Superior temporal gyrus (tissue), 1 donor: Measurements from ENCODE around the gene SLC25A29.

Source experiments
- DNase-seq: peaks from one replicate; pipeline ENCODE4 v3.0.0-alpha.2; 2016; ENCODE audit errors: extremely low spot score

SLC25A29 gene

DNA sequence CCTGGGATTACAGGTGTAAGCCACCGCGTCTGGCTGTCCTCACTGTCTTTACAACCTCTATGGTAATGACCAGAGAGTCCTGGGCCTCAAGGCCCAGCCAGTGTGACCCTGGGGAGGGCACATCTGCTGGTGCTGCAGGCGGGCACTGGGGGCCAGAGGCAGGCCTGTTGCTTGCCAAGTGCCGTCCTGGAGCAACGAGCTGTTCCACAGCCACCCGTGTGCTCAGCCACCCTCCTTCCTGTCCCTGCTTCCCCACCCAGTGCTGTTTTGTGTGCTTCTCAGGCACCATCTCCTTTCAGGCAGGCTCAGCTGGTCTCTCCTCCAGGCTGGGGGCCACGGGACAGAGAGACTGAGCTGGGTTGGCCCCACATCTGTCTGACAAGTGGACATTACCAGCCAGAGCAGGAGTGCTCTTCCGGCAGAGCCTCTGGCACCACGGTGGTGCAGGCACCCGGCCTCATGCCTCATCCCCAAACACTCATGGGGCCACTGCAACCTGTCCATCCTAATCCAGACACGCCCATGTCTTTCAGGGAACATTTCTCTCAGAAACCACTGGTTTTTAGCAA, 25.9 kb upstream of the SLC25A29 start:
- DNase-seq: no peak

- no peak for DNase-seq
Observed at GRCh38 chr14:100330388-100330931, 24.2 kb upstream of the SLC25A29 start.

DNA sequence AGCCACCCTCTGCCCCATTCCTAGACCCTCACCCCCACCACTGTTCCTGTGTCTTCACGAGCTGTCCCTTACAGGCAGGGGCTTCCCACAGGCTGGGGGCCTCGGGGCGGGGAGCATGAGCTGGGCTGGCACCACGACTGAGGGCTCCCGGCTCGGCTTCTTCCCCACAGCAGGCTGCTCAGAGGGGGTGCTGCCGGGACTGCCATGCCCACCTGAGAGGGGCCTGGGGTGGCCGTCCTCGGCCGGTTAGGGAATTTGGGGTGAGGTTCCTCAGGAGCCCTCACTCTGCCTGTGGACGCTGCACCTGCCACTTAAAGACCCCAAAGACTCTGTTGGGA, 23.7 kb upstream of the SLC25A29 start:
- DNase-seq: no peak

DNA sequence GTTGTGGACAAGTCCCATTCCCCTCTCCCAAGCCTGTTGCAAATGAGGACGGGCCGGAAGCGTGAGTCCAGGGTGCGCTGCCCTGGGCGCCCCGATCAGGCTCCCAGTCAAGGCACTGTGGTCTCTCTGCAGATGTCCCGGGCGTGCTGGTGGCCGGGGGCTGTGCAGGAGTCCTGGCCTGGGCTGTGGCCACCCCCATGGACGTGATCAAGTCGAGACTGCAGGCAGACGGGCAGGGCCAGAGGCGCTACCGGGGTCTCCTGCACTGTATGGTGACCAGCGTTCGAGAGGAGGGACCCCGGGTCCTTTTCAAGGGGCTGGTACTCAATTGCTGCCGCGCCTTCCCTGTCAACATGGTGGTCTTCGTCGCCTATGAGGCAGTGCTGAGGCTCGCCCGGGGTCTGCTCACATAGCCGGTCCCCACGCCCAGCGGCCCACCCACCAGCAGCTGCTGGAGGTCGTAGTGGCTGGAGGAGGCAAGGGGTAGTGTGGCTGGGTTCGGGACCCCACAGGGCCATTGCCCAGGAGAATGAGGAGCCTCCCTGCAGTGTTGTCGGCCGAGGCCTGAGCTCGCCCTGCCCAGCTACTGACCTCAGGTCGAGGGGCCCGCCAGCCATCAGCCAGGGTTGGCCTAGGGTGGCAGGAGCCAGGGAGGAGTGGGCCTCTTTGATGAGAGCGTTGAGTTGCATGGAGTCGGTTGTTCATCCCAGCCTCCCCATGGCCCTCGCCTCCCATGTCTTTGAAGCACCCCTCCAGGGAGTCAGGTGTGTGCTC, 23.2 kb upstream of the SLC25A29 start:
- DNase-seq: no peak

DNA sequence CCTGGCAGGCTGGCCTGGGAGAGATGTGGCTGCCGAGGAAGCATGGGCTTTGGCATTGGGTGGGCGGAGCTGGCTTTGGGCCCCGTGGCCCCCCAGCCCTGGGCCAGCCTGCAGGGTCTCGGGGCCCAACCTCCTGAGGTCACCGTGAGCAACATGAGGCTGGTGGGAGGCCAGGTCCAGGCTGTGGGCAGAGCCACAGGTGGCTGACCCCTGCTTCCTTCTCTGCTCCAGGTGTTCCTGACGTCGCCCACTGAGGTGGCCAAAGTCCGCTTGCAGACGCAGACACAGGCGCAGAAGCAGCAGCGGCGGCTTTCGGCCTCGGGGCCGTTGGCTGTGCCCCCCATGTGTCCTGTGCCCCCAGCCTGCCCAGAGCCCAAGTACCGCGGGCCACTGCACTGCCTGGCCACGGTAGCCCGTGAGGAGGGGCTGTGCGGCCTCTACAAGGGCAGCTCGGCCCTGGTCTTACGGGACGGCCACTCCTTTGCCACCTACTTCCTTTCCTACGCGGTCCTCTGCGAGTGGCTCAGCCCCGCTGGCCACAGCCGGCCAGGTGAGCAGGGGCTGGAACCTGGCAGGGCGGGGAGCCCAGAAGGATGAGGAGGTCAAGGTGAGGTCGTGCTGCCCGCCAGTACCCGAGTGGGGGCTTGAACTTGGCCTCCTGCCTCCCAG, 22.4 kb upstream of the SLC25A29 start:
- no peak for DNase-seq

DNA sequence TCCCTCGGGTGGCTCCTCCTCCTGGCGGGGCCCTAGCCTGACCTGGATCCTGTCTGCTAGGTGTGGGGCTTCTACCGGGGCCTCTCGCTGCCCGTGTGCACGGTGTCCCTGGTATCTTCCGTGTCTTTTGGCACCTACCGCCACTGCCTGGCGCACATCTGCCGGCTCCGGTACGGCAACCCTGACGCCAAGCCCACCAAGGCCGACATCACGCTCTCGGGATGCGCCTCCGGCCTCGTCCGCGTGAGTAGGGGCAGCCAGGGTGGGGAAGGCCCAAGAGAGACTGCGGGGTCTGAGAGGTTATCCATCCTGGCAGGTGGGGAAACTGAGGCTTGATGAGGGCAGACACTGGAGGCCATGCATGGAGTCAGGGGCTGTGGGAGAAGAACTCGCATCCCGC, 20.9 kb upstream of the SLC25A29 start:
- no peak for DNase-seq

DNA sequence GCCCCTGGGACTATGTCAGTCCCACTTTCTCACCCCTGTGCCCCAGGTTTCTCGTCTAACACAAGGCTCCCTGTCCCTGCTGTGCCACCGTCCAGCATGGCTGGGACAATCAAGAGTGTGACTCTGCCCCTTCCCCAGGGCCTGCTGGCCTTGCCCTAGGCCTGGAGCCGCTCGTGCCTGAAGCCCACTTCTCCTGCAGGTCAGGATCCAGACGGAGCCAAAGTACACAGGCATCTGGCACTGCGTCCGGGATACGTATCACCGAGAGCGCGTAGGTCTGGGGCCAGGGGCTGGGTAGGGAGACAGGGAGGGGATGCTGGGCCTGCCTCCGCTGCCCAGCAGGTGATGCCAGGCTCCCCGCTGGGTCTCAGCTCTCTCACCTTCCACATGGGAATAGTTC, 19.7 kb upstream of the SLC25A29 start:
- no peak for DNase-seq

DNA sequence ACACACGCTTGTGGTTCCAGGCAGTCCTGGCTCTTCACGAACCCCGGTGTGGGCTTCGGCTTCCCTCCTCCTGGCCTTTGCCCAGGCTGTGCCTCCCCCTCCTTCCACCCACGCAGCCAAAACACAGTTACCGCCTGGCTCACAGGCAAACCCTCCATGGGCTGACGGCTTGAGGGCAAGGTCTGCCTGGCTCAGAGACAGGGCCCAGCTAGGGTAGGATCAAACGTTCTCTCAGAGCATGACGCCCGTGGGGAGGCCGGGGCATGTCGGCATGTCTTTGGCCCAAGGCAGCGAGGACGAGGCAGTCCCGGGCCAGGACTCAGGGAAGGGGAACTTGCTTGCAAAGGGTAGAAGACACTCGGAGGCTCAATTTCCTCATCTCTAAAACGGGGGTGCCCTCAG, 19.0 kb upstream of the SLC25A29 start:
- no peak for DNase-seq

GRCh38 chr14:100323942-100324307, 17.7 kb upstream of the SLC25A29 start:
- DNase-seq: no peak

- no peak for DNase-seq
Observed at GRCh38 chr14:100323121-100323941, 17.1 kb upstream of the SLC25A29 start, which contains the start of gene SLC25A47. SLC25A47 (plus strand) TSS chr14:100323339; CDS start chr14:100323415, 76 bp downstream.

- DNase-seq: no peak
Observed at GRCh38 chr14:100322138-100322957, 16.1 kb upstream of the SLC25A29 start.

DNA sequence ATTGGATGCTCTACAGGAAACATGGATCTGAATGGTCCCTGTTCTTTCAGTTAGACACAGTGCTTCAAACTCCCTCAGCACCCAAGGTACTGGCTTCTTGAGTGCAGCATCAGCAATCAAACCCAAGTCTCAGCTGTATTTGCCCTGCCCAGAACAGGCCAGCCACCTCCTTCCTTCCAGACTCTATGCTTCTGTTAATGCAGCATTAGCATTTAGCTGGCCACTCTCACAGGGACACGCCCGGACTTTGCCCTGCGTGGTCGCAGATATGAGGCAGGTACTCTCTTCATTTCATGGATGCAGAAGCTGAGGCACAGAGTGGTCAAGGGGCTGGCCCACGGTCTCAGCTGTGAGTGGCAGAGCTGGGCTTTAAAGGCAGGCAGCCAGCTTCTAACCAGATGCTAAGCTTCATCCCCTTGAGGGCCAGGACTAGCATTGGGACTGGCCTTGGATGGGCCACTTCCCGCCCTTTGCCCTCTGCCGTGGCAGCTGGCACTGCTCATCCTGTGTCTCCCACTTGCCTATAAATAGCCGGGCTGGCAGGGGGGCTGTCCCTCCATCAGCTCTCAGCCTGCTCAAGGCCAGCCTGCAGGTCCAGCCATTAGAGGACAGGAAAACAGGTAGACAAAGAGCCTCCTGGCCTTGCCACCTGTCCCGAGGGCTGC, 15.4 kb upstream of the SLC25A29 start:
- DNase-seq: no peak

GRCh38 chr14:100320157-100320856, 14.1 kb upstream of the SLC25A29 start:
- DNase-seq: no peak

DNA sequence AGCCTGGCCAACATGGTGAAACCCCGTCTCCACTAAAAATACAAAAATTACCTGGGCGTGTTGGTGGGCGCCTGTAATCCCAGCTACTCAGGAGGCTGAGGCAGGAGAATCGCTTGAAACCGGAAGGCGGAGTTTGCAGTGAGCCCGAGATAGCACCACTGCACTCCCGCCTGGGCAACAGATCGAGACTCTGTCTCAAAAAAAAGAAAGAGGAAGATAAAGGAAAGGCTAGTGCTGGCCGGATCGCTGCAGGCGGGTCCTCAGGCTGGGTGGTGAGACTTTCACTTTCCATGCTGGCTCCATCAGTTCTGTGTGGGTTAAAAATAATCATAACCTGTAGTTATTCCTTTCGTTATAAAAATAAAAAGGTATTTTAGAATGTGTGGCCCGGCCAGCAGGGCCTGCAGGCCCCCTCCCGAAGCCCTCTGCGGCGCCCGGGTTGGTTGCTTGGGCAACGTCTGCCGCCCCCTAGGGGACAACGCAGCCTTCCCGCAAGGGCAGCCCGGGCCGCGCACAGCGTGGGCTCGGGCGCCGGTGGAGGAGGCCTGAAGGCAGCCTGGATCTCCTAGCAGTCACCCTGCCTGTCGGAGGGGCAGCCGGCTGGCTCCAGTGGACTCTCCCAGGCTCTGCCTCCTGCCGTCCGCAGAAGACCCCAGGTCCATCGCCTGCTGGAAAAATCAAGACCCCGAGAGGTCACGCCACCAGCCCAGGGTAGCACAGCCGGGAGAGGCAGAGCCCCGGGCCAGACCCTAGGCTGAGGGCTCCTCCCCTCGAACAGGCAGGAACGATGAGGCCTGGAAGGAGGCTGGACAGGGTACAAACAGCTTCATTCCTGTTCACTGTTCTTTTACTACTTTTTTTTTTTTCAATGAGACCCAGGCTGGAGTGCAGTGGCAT, 11.9 kb upstream of the SLC25A29 start:
- DNase-seq: peak; percentile 42

- no peak for DNase-seq
Observed at GRCh38 chr14:100317389-100317788, 11.1 kb upstream of the SLC25A29 start.

DNA sequence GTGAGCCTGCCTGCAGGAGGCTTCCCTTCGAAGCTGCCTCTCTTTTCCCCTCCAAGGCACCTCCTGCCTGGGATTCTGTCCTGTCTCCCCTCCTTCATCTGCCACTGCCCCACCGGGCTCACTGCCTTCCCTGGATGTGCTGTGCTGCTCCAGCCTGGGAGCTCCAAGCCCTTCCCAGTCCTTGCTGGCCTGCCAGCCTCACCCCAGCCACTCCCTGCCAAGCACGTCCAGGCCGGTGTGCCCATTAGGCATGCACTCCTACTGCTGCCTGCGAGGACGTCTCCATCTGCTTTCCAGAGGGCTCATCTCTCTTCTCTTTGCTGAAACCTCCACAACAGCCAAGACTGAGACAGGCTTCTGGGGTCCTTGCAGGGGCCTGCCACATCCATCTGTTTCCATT, 8.5 kb upstream of the SLC25A29 start:
- no peak for DNase-seq

DNA sequence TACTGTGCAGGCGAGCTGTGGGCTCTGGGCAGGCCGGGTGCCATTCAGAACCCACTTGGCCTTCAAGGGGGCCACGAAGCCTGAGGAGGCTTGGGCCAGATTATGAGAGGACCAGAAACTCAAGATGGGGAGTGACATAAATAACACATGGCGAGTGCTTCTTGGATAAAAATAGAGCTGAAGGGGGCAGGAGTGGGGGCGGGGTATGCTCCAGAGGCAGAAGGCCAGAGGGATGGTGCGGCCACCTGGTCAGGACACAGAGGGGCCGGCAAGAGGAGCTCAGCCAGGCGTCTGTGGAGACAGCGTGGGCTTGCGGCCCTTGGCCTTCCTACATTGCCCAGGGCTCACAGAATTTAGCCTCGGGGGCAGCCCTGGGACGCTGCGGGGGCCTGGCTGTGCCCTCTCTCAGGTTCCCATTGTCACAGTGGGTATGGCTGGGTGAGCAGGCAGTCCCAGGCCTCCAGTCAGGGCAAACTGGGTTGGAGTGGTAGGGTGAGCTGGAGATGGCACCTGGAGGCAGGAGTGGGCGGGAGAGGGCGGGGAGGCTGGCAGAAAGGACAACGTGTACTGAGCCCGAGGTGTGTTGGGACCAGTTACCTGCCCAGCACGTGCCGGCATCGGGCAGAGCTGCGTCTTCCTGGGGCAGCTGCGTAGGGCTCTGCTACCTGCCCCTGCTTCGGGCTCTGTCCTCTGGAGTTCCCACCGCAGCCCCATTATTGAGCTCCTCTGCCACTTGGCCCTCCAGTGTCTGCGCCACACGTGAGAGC, 7.4 kb upstream of the SLC25A29 start:
- no peak for DNase-seq

- no peak for DNase-seq
Observed at GRCh38 chr14:100312877-100313400, 6.7 kb upstream of the SLC25A29 start.
